ENCODE data around the gene GNS. TPM values are rescaled to one million over a fixed set of nuclear protein-coding genes. Genes with fewer than 3 reads are reported as not detected.

GNS gene
- total and polyA plus RNA-seq, 2 of the 4 experiments (the other 2 are of a cell fraction): 60.4 to 80.7 TPM

DNA sequence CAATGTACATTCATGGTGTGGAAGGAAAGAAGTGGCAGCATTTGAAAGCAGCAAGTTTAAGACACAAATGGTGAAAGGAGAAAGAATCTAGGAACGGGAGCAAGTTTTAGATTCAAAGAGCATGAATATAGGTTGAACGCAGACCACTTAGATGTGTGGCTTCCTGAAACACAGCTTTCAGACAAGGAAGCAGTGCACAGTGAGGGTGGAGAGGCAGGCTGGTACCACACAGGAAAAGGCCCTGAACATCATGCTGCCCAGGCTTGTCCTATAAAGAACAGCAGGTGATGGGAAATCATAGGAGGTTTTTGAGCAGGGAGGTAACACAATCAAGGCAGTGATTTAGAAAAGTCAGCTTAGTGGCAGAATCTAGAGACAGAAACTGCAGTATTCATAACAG is 35.6 kb downstream of the GNS start:
- dilution Hi-C loops (cut with HindIII; ENCODE audit: low sequenced_read_pairs, unreplicated experiment) (no loop called here), in situ Hi-C loops (cut with MboI; ENCODE audit: low sequenced_read_pairs) (no loop called here), intact Hi-C loops (cut with micrococcal nuclease) (no loop called here)
- Histone ChIP-seq H2BK5ac (ENCODE audit: low read depth, low read length, poor library complexity, severe bottlenecking) (no peak overlapping the region), H2BK120ac (ENCODE audit: low read depth, low read length) (no peak overlapping the region), H3K4me3 (ENCODE audit: insufficient read depth, low read depth, low read length) (no peak overlapping the region), H2AFZ (replicated peaks; ENCODE audit: low read length, poor library complexity) (no peak overlapping the region), H3K4me2 (ENCODE audit: low read depth, low read length) (no peak overlapping the region), H3K27me3 (ENCODE audit: control insufficient read depth, insufficient read depth, low read length) (no peaks in the 10 kb centered on the region), H3K9me1 (ENCODE audit: insufficient read depth, low read length) (peaks cover 3% of the 10 kb centered on the region; the same call in 1 of the 2 replicates), H4K91ac (ENCODE audit: insufficient read depth, low read depth, low read length) (no peak overlapping the region), H3K79me1 (ENCODE audit: low read depth in 1 of 2, low read length in 2 of 2) (no peaks in the 10 kb centered on the region), H2BK15ac (ENCODE audit: low read depth, low read length) (no peak overlapping the region), H2BK20ac (ENCODE audit: low read depth, low read length) (no peak overlapping the region), H3K56ac (ENCODE audit: extremely low read depth, insufficient read depth, low read length) (no peak overlapping the region), H3K9me3 (ENCODE audit: control insufficient read depth, insufficient read depth, low read length) (no peaks in the 10 kb centered on the region), H4K20me1 (ENCODE audit: insufficient read depth, low read length) (no peaks in the 10 kb centered on the region), H3K4ac (ENCODE audit: low read depth, low read length) (no peak overlapping the region), H3K23ac (ENCODE audit: low read depth, low read length) (no peak overlapping the region), H3K27ac (ENCODE audit: insufficient read depth, low read length) (no peak overlapping the region), H4K5ac (ENCODE audit: low read depth, low read length) (no peak overlapping the region), H3K9ac (ENCODE audit: low read depth, low read length) (no peak overlapping the region), H2AK5ac (ENCODE audit: low read depth, low read length) (no peak overlapping the region), H2AK9ac (replicated peaks; ENCODE audit: low read depth, low read length, poor library complexity) (no peak overlapping the region), H4K8ac (ENCODE audit: low read depth in 2 of 2, low read length in 2 of 2) (no peak overlapping the region), H3K18ac (ENCODE audit: low read depth, low read length) (no peak overlapping the region), H3K14ac (replicated peaks; ENCODE audit: low read depth, low read length) (no peak overlapping the region), H3K4me1 (ENCODE audit: control insufficient read depth, insufficient read depth, low read length) (no peaks in the 10 kb centered on the region), H3K36me3 (ENCODE audit: control insufficient read depth, insufficient read depth, low read length) (peaks cover 25% of the 10 kb centered on the region)
- ChIA-PET POLR2A (ENCODE audit: unreplicated experiment) (no interaction called here), CTCF (no interaction called here)
- 86% methylated on average over 2 of the region's 2 CpGs; no CpG with 5 or more reads in 1 of the 2 experiments for whole genome bisulfite sequencing, 2 experiments (ENCODE audit: extremely low coverage in 2 of 2, insufficient read length in 1 of 2)
- DNase-seq (no peak), ATAC-seq (ENCODE audit: low read depth) (no peak)
- TF ChIP-seq SMC3 (IDR thresholded peaks at IDR 0.05; ENCODE audit: low read depth, low read length) (no peak), MXI1 (IDR thresholded peaks at IDR 0.05; ENCODE audit: borderline replicate concordance, low read depth, low read length) (no peak), RAD21 (IDR thresholded peaks at IDR 0.05; ENCODE audit: low read length) (no peak), CTCF (conservative IDR thresholded peaks at IDR 0.05; ENCODE audit: low read depth, low read length) (no peak), MAZ (IDR thresholded peaks at IDR 0.05; ENCODE audit: borderline replicate concordance, low read depth, low read length) (no peak), BHLHE40 (IDR thresholded peaks at IDR 0.05; ENCODE audit: low read depth, low read length) (no peak), RFX5 (IDR thresholded peaks at IDR 0.05; ENCODE audit: low read depth, low read length) (no peak), POLR2A (IDR thresholded peaks at IDR 0.05; ENCODE audit: low read depth, low read length) (no peak), NFE2L2 (IDR thresholded peaks at IDR 0.05; ENCODE audit: low read depth, low read length) (no peak), MAFK (IDR thresholded peaks at IDR 0.05; ENCODE audit: low read depth, low read length) (no peak), FOS (IDR thresholded peaks at IDR 0.05; ENCODE audit: low read depth, low read length) (no peak), CEBPB (IDR thresholded peaks at IDR 0.05; ENCODE audit: low read depth, low read length) (no peak), CHD1 (IDR thresholded peaks at IDR 0.05; ENCODE audit: low read depth, low read length) (no peak)
- TF ChIP-seq, protein P1, sequence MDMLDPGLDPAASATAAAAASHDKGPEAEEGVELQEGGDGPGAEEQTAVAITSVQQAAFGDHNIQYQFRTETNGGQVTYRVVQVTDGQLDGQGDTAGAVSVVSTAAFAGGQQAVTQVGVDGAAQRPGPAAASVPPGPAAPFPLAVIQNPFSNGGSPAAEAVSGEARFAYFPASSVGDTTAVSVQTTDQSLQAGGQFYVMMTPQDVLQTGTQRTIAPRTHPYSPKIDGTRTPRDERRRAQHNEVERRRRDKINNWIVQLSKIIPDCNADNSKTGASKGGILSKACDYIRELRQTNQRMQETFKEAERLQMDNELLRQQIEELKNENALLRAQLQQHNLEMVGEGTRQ (IDR thresholded peaks at IDR 0.05; ENCODE audit: low read depth, low read length): no peak
- BruUV-seq (replicated peaks): no TSS peak

Measured in IMR-90 (cell line).